Liver (tissue), 9 donors: ENCODE results near the gene CARMIL3. TPM values are rescaled to one million over a fixed set of nuclear protein-coding genes. Genes with fewer than 3 reads are reported as not detected.

Experiments
- DNase-seq: peaks from one replicate; pipeline ENCODE4 v3.0.0-alpha.2; 2017; ENCODE audit warnings: low spot score
- H3K27ac ChIP-seq, 2 donors: one replicate each; pipeline ENCODE4 v1.7.0; 2013; ENCODE audit warnings: inconsistent platforms in 2 of 2, low read length in 2 of 2, control low read depth in 1 of 2, low read depth in 1 of 2, mild to moderate bottlenecking in 1 of 2
- H3K27me3 ChIP-seq, 4 donors: one replicate each; pipeline versions ENCODE4 v1.6.1 to v1.7.0; 2013; ENCODE audit warnings: low read length in 3 of 4, inconsistent platforms in 1 of 4, mild to moderate bottlenecking in 1 of 4, moderate library complexity in 1 of 4; ENCODE audit not compliant: control insufficient read depth in 4 of 4, insufficient read depth in 4 of 4
- H3K36me3 ChIP-seq, 4 donors: one replicate each; pipeline versions ENCODE4 v1.6.1 to v1.7.0; 2013; ENCODE audit warnings: low read length in 3 of 4, mild to moderate bottlenecking in 3 of 4, low read depth in 1 of 4, moderate library complexity in 1 of 4; ENCODE audit not compliant: control insufficient read depth in 4 of 4, insufficient read depth in 3 of 4
- H3K4me1 ChIP-seq, 4 donors: one replicate each; pipeline versions ENCODE4 v1.6.1 to v1.7.0; 2013; ENCODE audit warnings: low read length in 3 of 4, mild to moderate bottlenecking in 3 of 4, moderate library complexity in 1 of 4; ENCODE audit not compliant: control insufficient read depth in 4 of 4, insufficient read depth in 4 of 4
- H3K4me3 ChIP-seq, 3 donors: one replicate each; pipeline versions ENCODE4 v1.6.1 to v1.7.0; 2013; ENCODE audit warnings: low read length in 3 of 3, control low read depth in 1 of 3, low read depth in 1 of 3, mild to moderate bottlenecking in 1 of 3
- H3K9ac ChIP-seq, 2 donors: one replicate each; pipeline ENCODE4 v1.7.0; 2013; ENCODE audit warnings: low read length in 2 of 2, mild to moderate bottlenecking in 2 of 2, moderate library complexity in 2 of 2, control low read depth in 1 of 2, low read depth in 1 of 2
- H3K9me3 ChIP-seq, 4 donors: one replicate each; pipeline versions ENCODE4 v1.6.1 to v1.7.0; 2013; ENCODE audit warnings: low read length in 3 of 4; ENCODE audit not compliant: control insufficient read depth in 4 of 4
- CTCF ChIP-seq: fragments of 150-350 bp; IDR thresholded peaks from 2 replicates; pipeline ENCODE4 v1.5.1; 2017; ENCODE audit warnings: improper control_type of control experiment, low read depth, low read length; ENCODE audit not compliant: missing input control
- EGR1 ChIP-seq, 2 donors: IDR thresholded peaks; 2 replicates each; pipeline ENCODE4 v1.6.1; 2016 to 2018; ENCODE audit warnings: antibody characterized with exemption in 2 of 2, low read depth in 2 of 2
- FOXA1 ChIP-seq: IDR thresholded peaks from 2 replicates; pipeline ENCODE4 v1.6.1; 2016; ENCODE audit warnings: antibody characterized with exemption
- FOXA2 ChIP-seq: IDR thresholded peaks from 2 replicates; pipeline ENCODE4 v1.6.1; 2016; ENCODE audit warnings: antibody characterized with exemption
- GABPA ChIP-seq, 2 donors: IDR thresholded peaks in 1 of 2; conservative IDR thresholded peaks in 1 of 2; 2 replicates each; pipeline ENCODE4 v1.6.1; 2016; ENCODE audit warnings: antibody characterized with exemption in 2 of 2, mild to moderate bottlenecking in 1 of 2, moderate library complexity in 1 of 2
- HNF4A ChIP-seq, 2 donors: conservative IDR thresholded peaks; 2 replicates each; pipeline ENCODE4 v1.6.1; 2016; ENCODE audit warnings: antibody characterized with exemption in 2 of 2, mild to moderate bottlenecking in 2 of 2
- HNF4G ChIP-seq: IDR thresholded peaks from 2 replicates; pipeline ENCODE4 v1.6.1; 2016; ENCODE audit warnings: antibody characterized with exemption
- JUND ChIP-seq, 2 donors: IDR thresholded peaks; 2 replicates each; pipeline ENCODE4 v1.6.1; 2016; ENCODE audit warnings: antibody characterized with exemption in 2 of 2
- MAX ChIP-seq: IDR thresholded peaks from 2 replicates; pipeline ENCODE4 v1.6.1; 2016; ENCODE audit warnings: antibody characterized with exemption
- NR2F2 ChIP-seq: IDR thresholded peaks from 2 replicates; pipeline ENCODE4 v1.6.1; 2016; ENCODE audit warnings: antibody characterized with exemption
- RAD21 ChIP-seq, 2 donors: IDR thresholded peaks; 2 replicates each; pipeline ENCODE4 v1.6.1; 2016; ENCODE audit warnings: antibody characterized with exemption in 2 of 2, mild to moderate bottlenecking in 2 of 2
- REST ChIP-seq: IDR thresholded peaks from 2 replicates; pipeline ENCODE4 v1.6.1; 2016; ENCODE audit warnings: antibody characterized with exemption, mild to moderate bottlenecking
- RXRA ChIP-seq, 2 donors: IDR thresholded peaks; 2 replicates each; pipeline ENCODE4 v1.6.1; 2017 to 2018; ENCODE audit warnings: antibody characterized with exemption in 2 of 2, mild to moderate bottlenecking in 1 of 2
- SP1 ChIP-seq: IDR thresholded peaks from 2 replicates; pipeline ENCODE4 v1.6.1; 2018; ENCODE audit warnings: antibody characterized with exemption, mild to moderate bottlenecking
- TAF1 ChIP-seq: conservative IDR thresholded peaks from 2 replicates; pipeline ENCODE4 v1.6.1; 2016; ENCODE audit warnings: antibody characterized with exemption, mild to moderate bottlenecking
- ZBTB33 ChIP-seq: IDR thresholded peaks from 2 replicates; pipeline ENCODE4 v1.6.1; 2016; ENCODE audit warnings: antibody characterized with exemption
- WGBS: extraction: QIAGEN DNeasy Blood & Tissue Kit; methylation state at CpG from one replicate; pipeline ENCODE4 v1.1.7; 2013; 5-methylcytosine and 5-hydroxymethylcytosine counted together
- polyA plus RNA-seq, 2 donors: library from polyadenylated mRNA; stranded (reverse) in 1 of 2; unstranded in 1 of 2; fragments of 200-250 nt in 1 of 2; fragments of >200 nt in 1 of 2; fragmentation: Nextera tagmentation in 1 of 2; extraction: Ambion mirVana in 1 of 2; gene quantifications; one replicate each; pipeline versions ENCODE4 v1.2.1 to v1.2.3, GENCODE V29; 2013 to 2015
- total RNA-seq, 2 donors: library from RNA; depleted of rRNA; stranded (reverse); fragments of >200 nt; gene quantifications; one replicate each; pipeline ENCODE4 v1.2.3, GENCODE V29; 2014
- donor health status: healthy.
- donor health status: healthy.
- donor health status: healthy.
- donor health status: healthy.
- donor health status: healthy.

Gene CARMIL3
- total and polyA plus RNA-seq, 4 donors = 0.05 to 0.17 (median 0.17) TPM

GRCh38 chr14:24102357-24103048 lies 50.7 kb downstream of the CARMIL3 start:
- Histone ChIP-seq H3K27ac (no peak overlapping the region), H3K9me3 (no peaks in the 10 kb centered on the region), H3K27me3 (no peaks in the 10 kb centered on the region), H3K4me1 (peaks cover 2 to 83% (median 64%) of the 10 kb centered on the region in 4 donors), H3K9ac (no peak overlapping the region), H3K4me3 (no peak overlapping the region), H3K36me3 (peaks cover 9 to 38% (median 25%) of the 10 kb centered on the region in 4 donors)
- 73% methylated on average over 7 of the region's 7 CpGs for WGBS
- no peak for DNase-seq
- TF ChIP-seq CTCF (no peak), FOXA2 (no peak), EGR1 (IDR thresholded peaks at IDR 0.05; ENCODE audit: low read depth in 2 of 2) (no peak), NR2F2 (no peak), RAD21 (IDR thresholded peaks at IDR 0.05) (no peak), RXRA (IDR thresholded peaks at IDR 0.05) (no peak), TAF1 (no peak), SP1 (no peak), JUND (IDR thresholded peaks at IDR 0.05) (no peak), ZBTB33 (no peak), REST (no peak), HNF4A (conservative IDR thresholded peaks at IDR 0.05) (no peak), HNF4G (no peak), FOXA1 (no peak), MAX (no peak), GABPA (IDR thresholded peaks at IDR 0.05 in 1 of 2, conservative IDR thresholded peaks at IDR 0.05 in 1 of 2) (no peak)

GRCh38 chr14:24103451-24103850 lies 51.6 kb downstream of the CARMIL3 start:
- 83% methylated on average over 13 of the region's 13 CpGs for WGBS
- Histone ChIP-seq H3K9me3 (no peaks in the 10 kb centered on the region), H3K9ac (no peak overlapping the region), H3K27ac (no peak overlapping the region), H3K4me1 (peaks cover 2 to 84% (median 57%) of the 10 kb centered on the region in 4 donors), H3K36me3 (peaks cover 6 to 38% (median 19%) of the 10 kb centered on the region in 4 donors), H3K4me3 (no peak overlapping the region), H3K27me3 (no peaks in the 10 kb centered on the region)
- no peak for DNase-seq
- TF ChIP-seq FOXA1 (no peak), REST (no peak), FOXA2 (no peak), GABPA (IDR thresholded peaks at IDR 0.05 in 1 of 2, conservative IDR thresholded peaks at IDR 0.05 in 1 of 2) (no peak), HNF4A (conservative IDR thresholded peaks at IDR 0.05) (no peak), RAD21 (IDR thresholded peaks at IDR 0.05) (no peak), NR2F2 (no peak), ZBTB33 (no peak), MAX (no peak), HNF4G (no peak)
